ENCODE results near the gene COL9A2. TPM values are rescaled to one million over a fixed set of nuclear protein-coding genes. Genes with fewer than 3 reads are reported as not detected.

Gene COL9A2
- polyA plus RNA-seq, 4 donors = 19.2 to 39.4 (median 30.2) TPM

DNA sequence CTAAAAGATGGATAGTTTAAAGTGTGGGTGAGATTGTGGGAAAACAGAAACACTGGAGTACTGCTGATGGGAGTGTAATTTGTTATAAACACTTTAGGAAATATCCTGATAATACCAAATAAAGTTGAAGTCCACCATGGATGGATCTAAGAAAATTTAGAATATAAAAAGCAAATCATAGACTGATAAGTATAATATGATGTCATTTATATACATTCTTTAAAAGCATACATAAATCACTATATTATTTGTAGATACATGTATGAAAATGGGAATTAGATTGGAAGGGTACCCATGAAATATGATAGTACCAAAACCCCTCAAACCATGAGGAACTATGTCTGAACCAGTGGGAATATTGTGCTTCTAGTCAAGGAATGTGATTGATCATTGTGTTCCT is 51.2 kb downstream of the COL9A2 start:
- DNase-seq (ENCODE audit: low read depth in 4 of 4, low spot score in 2 of 4) = no peak

DNA sequence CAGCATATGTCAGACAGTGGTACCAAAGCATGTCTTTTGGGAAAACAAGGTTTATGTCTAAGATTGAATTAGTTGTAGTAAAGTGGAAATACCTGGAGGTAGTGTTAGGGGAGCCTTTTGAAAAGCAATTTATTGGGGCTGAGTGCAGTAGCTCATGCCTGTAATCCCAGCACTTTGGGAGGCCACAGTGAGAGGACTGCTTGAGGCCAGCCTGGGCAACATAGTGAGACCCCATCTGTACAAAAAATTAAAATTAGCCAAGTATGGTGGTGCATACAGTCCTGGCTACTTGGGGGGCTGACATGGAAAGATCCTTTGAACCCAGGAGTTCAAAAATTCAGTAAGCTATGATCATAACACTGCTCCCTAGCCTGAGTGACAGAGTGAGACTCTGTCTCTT is 51.8 kb downstream of the COL9A2 start:
- DNase-seq (ENCODE audit: low read depth in 4 of 4, low spot score in 2 of 4) = no peak

DNA sequence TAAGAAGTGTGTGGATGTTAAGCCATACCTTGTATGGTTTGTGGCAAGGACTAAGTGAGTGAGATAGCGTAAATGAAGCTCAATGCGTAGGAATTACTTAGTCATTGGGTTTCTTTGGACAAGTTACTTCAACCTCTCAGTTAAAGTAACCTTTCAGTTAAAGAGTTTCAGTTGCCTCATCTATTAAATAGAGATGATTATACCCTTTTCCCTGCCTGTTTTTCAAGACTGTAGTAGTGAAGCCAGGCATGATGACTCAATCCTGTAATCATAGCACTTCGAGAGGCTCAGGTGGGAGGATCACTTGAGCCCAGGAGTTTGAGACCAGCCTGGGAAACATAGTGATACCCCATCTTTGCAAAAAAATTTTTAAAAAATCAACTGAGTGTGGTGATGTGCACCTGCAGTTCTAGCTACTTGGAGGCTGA is 52.7 kb downstream of the COL9A2 start:
- DNase-seq (ENCODE audit: low read depth in 4 of 4, low spot score in 2 of 4) = no peak

DNA sequence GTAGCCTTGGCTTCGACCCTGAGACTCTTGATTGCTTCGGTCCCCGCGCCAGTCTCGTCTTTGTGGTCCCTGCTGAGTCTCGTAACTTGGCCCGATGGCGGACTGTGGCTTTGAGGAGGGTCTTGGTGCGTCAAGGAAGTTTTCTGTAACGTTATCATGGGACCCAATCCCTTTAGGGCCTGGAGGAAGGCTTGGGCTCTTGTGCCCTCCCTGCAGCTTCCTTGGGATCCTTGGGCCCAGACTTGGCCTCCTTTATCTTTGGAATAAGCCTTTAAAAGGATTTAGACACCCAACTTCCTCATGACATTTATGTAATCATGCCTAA is 58.7 kb downstream of the COL9A2 start:
- DNase-seq (ENCODE audit: low read depth in 4 of 4, low spot score in 2 of 4) = no peak

DNA sequence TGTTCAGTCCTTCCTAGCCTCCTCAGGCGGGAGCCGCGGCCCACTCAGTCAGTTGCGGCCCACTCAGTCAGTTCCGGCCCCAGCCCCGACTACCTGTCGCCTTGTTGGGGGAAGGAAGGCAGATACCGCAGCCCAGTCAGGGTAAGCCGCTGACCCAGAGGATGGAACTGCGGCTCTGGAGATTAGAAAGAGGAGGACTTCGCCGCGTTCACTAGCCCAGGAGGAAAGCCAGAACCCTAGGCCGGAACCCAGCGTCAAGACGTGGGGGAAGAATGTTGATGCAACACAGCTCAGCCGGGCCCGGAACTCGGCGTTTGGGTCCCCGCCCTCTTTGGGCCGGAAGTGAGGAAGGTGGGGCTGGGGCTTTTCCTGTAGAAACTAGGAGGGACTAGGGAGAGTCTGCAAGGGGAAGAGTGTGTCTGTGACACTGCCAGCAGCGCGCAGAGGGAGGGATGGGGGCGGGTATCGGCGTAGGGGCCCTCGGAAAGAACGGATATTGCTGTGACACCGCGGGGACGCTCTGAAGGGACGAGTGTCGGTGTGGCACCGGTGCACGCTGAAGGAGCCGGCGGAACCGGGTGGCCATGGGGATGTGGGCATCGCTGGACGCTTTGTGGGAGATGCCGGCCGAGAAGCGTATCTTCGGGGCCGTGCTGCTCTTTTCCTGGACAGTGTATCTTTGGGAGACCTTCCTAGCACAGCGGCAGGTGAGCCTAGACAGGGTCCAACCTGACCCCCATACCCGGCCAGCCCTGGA is 59.2 kb downstream of the COL9A2 start, which contains the start of gene ZMPSTE24:
Gene ZMPSTE24, plus strand, starts transcription at position 549 of the 757 bp plus-strand sequence. Its CDS starts 36 bp downstream, at position 585.
- peak; percentile 90 to 95 (median 94) for DNase-seq (ENCODE audit: low read depth in 4 of 4, low spot score in 2 of 4)

DNA sequence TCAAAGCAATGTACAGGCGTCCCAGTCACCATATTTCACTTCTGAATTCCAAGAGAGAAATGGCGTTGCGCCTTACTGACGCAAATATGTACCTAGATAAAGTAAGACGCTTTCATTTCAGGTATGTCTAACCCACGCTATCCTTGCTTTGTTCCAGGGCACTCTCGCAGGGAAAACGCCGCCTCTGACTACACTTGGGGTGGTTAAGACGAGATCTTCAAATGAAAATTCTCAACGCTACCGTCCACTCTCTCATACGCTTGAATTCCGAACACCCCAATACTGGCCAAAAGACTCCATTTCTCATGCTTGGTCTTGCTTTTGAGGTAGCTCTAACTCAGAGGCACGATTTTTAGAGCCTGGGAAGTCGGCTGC is 59.8 kb downstream of the COL9A2 start:
- DNase-seq (ENCODE audit: low read depth in 4 of 4, low spot score in 2 of 4) = no peak

DNA sequence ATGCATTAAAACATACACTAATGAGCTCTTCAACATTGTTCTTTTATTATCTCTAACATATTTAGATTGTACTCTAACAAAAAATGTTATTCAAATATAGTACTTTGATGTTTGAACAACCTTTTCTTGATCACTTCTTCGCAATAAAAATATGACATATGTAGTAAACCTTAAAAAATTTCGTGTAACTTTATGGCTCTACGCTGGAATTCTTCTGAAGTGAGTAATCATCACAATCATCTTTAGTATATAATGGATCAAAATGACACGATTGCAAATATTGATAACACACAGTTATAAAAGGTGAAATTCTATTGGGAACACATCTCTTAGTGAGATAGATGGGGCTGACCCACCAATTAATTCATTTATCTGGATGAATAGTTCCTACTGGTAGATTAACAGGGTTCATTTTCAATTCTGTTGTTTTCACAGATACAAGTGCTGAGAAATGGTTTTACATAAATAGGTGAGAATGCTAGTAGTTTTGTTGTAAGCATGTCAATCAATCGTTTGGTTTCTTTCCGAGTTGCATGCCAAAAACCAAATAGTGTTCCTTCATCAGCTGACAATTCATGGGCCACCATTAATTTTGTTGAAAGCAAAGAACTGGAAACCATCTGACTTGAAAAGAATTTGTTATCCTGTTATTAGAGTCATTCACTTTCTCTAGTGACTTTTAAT is 60.5 kb downstream of the COL9A2 start:
- DNase-seq (ENCODE audit: low read depth in 4 of 4, low spot score in 2 of 4) = no peak

- DNase-seq (ENCODE audit: low read depth in 4 of 4, low spot score in 2 of 4) = no peak
Measured at GRCh38 chr1:40255231-40255630, 61.9 kb downstream of the COL9A2 start.

GRCh38 chr1:40252601-40253000 is 64.5 kb downstream of the COL9A2 start:
- DNase-seq (ENCODE audit: low read depth in 4 of 4, low spot score in 2 of 4) = no peak

DNA sequence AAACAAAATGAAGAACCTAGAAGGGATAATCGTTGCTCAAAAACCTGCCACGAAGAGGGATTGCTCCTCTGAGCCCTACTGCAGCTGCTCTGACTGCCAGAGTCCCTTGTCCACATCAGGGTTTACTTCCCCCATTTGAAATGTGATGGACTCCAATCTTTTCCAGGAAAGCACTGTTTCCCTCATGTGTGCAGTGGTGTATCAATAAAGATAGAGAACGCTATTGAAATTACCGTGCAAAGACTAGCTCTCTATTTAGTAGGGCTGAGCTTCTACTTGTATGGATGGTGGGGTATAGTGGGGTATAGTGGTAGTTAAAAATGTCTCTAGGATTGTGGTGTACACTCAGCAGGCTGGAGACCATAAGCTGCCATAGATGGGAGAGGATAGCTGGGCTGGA is 65.6 kb downstream of the COL9A2 start:
- DNase-seq (ENCODE audit: low read depth in 4 of 4, low spot score in 2 of 4) = no peak

Other genes with a start within 250 kb of the COL9A2 start
- 100 to 1,000 TPM in 3 of 4 donors, 10 to 100 TPM in 1; 90.4 to 136 (median 105) TPM for gene PPT1, start 220.0 kb downstream of the COL9A2 start, polyA plus RNA-seq (ENCODE audit: insufficient read length in 4 of 4)
- gene RLF, start 155.9 kb downstream of the COL9A2 start, polyA plus RNA-seq (ENCODE audit: insufficient read length in 4 of 4) = 10 to 100 TPM; 21.1 to 26.4 (median 21.9) TPM
- not detected for gene TMCO2, start 69.3 kb downstream of the COL9A2 start, polyA plus RNA-seq (ENCODE audit: insufficient read length in 4 of 4)
- 10 to 100 TPM; 50.1 to 61.7 (median 55.9) TPM for gene ZMPSTE24, start 59.0 kb downstream of the COL9A2 start, polyA plus RNA-seq (ENCODE audit: insufficient read length in 4 of 4)
- 10 to 100 TPM; 20.1 to 27.4 (median 24.3) TPM for gene SMAP2, start 56.4 kb upstream of the COL9A2 start, polyA plus RNA-seq (ENCODE audit: insufficient read length in 4 of 4)
- gene ZFP69B, start 133.2 kb upstream of the COL9A2 start, polyA plus RNA-seq (ENCODE audit: insufficient read length in 4 of 4) = 1 to 10 TPM; 4.8 to 6.1 (median 5.7) TPM
- 1 to 10 TPM; 6.3 to 9.5 (median 6.9) TPM for gene ZFP69, start 160.0 kb upstream of the COL9A2 start, polyA plus RNA-seq (ENCODE audit: insufficient read length in 4 of 4)
- gene EXO5, start 191.5 kb upstream of the COL9A2 start, polyA plus RNA-seq (ENCODE audit: insufficient read length in 4 of 4) = 10 to 100 TPM; 10.8 to 13.5 (median 11.6) TPM
- 10 to 100 TPM in 3 of 4 donors, 1 to 10 TPM in 1; 9.8 to 13.0 (median 11.1) TPM for gene ZNF684, start 214.4 kb upstream of the COL9A2 start, polyA plus RNA-seq (ENCODE audit: insufficient read length in 4 of 4)

Measured in left renal cortex interstitium (tissue), 4 donors.